Measurements from ENCODE around the gene CREB1.
"Not testable (repeated sequence)": the region's sequence is repeated elsewhere in the genome, so short reads cannot be mapped to it uniquely, and the experiment has no call there.

The CREB1 gene

GRCh38 chr2:207529330-207530159 lies at the start of gene CREB1:
CREB1 (plus strand) TSS chr2:207529962; CDS start chr2:207555636, 25,674 bp downstream.
- DNase-seq, result peak; percentile 99

DNA sequence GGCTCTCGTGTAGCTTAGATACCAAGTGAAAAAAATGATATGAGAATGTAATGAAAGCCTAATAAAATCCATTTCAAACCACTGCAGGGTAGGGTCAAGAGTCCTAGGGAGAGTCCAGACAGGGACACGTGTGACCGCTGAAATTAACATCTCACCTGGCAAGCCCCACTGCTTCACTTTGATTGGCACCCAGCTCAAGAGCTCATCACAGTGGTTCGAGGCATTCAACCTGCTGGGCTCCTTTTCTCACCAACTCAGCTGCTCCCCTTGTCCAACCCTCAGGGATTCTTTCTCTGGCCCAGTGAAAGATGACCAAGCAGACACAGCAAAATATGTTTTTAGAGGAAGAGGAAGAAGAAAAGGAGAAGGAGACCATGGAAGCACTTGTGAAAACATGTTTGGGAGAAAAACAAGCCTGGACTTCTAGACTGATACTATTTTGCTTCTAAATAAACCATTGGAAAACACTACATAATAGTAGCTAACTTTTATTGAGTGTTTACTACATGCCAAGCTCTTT lies 49.2 kb upstream of the CREB1 start:
- DNase-seq, result no peak

- peak; percentile 58 for DNase-seq
These were observed 47.8 kb upstream of the CREB1 start for GRCh38 chr2:207481924-207482323.

DNA sequence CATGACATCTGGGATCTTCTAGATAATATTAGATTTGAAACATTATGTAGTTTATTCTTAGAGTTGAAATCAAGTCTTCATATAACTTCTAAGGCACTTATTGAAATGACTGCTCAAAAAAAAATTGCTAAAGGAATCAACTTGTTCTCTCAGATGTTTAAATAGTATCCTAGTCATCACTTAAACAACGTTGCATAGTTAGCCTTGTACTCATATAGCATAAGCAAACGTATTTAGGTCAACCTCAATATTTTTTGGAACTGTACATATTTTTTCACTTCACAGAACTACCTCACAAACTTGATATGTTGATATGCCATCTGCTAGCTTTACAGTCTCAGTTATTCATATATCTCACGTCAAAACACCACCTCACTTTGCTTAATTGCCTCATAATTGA lies 47.1 kb upstream of the CREB1 start:
- DNase-seq, result no peak

- DNase-seq, result no peak
These were observed 46.7 kb upstream of the CREB1 start for GRCh38 chr2:207483066-207483465.

DNA sequence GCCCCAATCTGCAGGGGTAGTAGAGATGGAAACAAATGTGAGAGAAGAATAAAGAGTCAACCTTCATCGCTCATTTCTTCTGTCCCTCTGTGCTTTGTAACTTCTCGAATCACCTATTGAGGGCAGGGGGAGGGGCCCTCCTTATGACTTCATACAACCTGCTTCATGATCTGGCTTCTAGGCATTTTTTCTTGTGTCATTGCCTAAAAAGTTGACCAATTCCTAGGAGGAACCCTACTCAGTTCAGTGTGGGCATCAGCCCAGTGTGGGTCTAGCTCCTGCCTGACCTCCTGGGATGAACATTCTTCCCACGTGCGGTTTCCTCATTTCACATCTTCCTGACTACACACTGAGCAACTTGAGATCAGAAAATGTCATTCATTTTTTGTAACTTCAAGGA lies 46.3 kb upstream of the CREB1 start:
- DNase-seq, result no peak

DNA sequence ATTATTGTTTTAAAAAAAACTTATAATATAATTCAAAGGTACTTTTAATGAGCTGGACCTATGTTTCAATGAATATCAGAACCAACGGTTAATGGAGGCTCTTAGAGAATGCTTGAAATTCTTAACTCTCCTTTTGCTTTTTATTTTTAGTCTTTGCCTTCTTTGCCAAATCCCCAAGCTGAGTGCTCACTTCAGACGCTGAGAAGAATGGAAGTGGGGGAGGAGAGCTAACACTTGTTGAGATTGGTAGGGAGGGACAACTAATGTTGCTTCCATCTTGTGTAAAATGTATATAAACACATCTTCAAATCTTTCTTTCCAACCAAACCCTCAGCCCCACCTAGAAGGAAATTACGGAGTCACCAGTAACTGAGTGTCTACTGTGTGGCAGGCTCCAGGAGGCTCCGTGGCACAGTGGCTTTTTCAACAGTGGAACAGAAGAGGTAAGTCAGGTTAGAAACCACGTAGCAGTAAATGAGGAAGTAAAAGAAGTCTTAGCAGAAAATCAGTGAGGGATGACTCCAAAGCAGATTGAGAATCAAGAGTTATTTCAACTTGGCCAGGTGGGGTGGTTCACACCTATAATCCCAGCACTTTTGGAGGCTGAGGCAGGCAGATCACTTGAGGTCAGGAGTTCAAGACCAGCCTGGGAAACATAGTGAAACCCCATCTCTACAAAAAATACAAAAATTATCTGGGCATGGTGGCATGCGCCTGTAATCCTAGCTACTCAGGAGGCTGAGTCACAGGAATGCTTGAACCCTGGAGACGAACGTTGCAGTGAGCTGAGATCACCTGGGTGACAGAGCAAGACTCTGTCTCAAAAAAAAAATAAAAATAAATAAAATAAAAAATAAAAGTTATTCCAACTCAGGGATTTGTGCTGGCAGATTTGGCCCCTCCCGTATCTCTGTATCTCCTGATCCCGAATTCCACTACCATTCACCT lies 45.0 kb upstream of the CREB1 start:
- DNase-seq, result no peak

- DNase-seq, result no peak
These were observed 42.0 kb upstream of the CREB1 start for GRCh38 chr2:207487650-207488311.

- no peak for DNase-seq
These were observed 40.5 kb upstream of the CREB1 start for GRCh38 chr2:207489251-207489650.

- DNase-seq, result no peak
These were observed 39.3 kb upstream of the CREB1 start for GRCh38 chr2:207490441-207490840.

- no peak for DNase-seq
These were observed 38.7 kb upstream of the CREB1 start for GRCh38 chr2:207491086-207491485.

DNA sequence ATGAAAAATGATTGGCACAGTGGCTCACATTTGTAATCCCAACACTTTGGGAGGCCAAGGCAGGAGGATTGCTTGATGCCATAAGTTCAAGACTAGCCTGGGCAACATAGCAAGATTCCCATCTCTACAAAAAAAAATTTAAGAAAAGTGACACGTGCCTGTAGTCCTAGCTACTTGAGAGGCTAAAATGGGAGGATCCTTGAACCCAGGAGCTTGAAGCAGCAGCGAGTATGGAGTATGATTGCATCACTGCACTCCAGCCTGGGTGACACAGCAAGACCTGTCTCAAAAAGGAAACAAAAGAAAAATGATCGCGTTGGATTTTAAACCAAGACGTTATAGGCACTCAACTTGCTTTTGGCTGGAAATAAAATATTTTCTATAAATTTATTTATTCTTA lies 37.8 kb upstream of the CREB1 start:
- peak; percentile 40 for DNase-seq

DNA sequence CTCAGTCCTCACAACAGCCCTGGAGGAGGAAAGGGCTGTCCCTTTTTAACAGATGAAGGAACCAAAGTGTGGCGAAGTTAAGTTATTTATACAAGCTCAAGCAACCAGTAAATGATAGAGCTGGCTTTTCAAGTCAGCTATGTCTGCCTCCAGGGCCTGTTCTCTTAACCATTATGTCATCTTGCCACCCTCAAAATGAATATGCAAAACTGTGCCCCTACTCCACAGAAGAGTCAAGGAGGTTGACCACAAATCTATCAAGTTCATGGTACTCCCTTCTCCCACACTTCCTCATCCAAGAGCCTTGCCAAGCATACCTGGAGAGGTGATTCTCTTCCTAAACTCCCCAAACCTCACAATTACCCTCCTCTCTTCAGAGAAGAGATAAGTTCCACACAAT lies 37.3 kb upstream of the CREB1 start:
- no peak for DNase-seq

GRCh38 chr2:207494137-207494536 lies 35.6 kb upstream of the CREB1 start:
- no peak for DNase-seq

- DNase-seq, result not testable (repeated sequence)
These were observed 32.8 kb upstream of the CREB1 start for GRCh38 chr2:207496936-207497335.

- no peak for DNase-seq
These were observed 32.2 kb upstream of the CREB1 start for GRCh38 chr2:207497596-207497995.

GRCh38 chr2:207498427-207498826 lies 31.3 kb upstream of the CREB1 start:
- no peak for DNase-seq

DNA sequence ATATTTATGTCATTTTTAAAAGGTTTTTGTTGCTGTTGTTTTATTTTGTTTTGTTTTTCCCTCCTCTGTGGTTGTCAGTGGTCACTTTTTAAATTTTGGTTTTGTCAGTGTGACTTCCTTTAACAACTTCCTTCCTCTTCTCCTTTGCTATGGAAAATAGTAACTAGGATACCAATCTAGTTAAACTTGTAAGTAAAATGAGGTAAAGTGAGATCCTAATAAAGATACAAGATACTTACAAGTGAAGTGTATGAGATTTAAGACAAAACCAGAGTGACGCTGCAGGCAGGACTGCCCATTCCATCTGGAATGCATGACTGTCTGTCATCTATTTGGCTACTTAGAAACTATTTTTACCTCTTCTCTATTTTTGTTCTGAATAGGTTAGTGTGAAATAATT lies 30.6 kb upstream of the CREB1 start:
- DNase-seq, result peak; percentile 40

DNA sequence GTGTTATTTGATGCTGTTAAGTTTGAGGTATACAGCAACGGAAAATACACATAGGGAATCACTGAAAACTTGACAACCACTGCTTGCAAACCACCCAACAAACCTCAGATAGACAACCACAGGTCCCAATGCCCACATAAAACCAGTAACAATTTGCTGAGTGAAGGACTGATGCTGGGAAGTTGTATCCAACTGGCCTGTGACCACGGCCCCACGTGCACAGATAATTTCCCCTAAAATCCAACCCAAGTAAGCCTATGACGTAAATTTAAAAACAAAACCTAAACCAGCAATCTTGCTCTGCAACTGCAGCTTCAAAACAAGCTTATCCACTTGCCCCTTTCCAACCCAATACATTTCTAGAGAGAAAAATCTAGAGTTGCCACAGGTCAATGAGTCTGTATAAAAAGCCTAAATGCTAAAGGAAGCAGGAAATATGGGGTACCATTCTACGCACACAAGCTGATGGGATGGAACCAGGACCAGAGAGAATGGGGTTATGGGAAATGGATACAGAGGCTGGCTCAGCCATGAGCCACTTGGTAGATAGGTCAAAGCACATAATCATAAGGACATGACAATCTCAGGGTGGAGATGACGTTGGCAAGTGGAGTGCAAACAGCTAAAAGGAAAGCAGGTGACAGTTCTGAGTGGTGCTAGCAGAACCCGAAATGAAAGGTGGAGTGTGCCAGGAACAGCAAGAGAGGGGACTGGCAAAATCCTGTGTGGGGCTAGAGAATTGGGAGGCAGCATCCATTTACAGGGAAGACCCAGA lies 27.8 kb upstream of the CREB1 start:
- no peak for DNase-seq

DNA sequence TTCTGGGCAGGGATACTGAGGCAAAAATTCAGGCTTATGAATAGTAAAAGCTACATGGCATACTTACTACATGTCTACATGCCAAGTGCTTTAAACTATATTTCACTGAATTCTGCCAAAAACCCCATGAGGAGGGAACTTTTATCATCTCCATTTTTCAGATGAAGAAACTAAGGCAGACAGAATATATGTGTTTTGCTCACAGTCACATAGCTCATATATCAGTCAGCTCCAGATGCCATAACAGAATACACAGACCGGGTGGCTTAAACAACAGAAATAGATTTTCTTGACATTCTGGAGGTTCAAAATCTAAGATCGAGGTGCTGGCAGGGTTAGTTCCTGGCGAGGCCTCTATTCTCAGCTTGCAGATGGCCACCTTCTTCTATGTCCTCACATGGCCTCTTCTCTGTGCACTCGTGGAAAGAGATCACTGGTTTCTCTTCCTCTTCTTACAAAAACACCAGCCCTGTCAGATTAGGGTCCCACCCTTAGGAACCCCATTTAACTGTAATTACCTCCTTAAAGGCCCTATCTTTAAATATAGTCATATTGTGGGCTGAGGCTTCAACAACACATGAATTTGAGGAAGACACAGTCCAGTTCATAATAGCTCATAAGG lies 27.1 kb upstream of the CREB1 start:
- DNase-seq, result peak; percentile 45

GRCh38 chr2:207503234-207503633 lies 26.5 kb upstream of the CREB1 start:
- DNase-seq, result peak; percentile 38

Measured in hematopoietic multipotent progenitor cell treated with erythropoietin and hydrocortisone succinate and interleukin-3 and kit ligand, for 4 days (in vitro differentiated cells).